Neural cell (in vitro differentiated cells): ENCODE measurements around the gene GSN. TPM values are rescaled to one million over a fixed set of nuclear protein-coding genes. Genes with fewer than 3 reads are reported as not detected.

ENCODE experiments used
- H2AFZ ChIP-seq: fragments of 200-600, 300-800 bp; sonication (generic), shearing (Covaris generic); 2 replicates; pipeline ENCODE4 v1.6.0; 2014; ENCODE audit warnings: low read depth, mild to moderate bottlenecking, antibody characterized with exemption, low read length, moderate library complexity
- H3F3A ChIP-seq: fragments of 200-600 bp; shearing (Covaris generic); 2 replicates; pipeline ENCODE4 v1.6.1; 2016; ENCODE audit warnings: mild to moderate bottlenecking, moderate library complexity, mixed read lengths, antibody characterized with exemption, low read length; ENCODE audit not compliant: insufficient read depth, poor library complexity, severe bottlenecking
- H3K27ac ChIP-seq: fragments of 200-600, 300-800 bp; sonication (generic), shearing (Covaris generic); 2 replicates; pipeline ENCODE4 v1.5.1; 2014; ENCODE audit warnings: mild to moderate bottlenecking, low read length, moderate library complexity
- H3K27me3 ChIP-seq: fragments of 300-800, 200-600 bp; sonication (generic), shearing (Covaris generic); 2 replicates; pipeline ENCODE4 v1.6.0; 2014; ENCODE audit warnings: mild to moderate bottlenecking, low read depth, low read length, moderate library complexity; ENCODE audit not compliant: insufficient read depth
- H3K36me3 ChIP-seq: fragments of 300-800, 200-600 bp; sonication (generic), shearing (Covaris generic); 2 replicates; pipeline ENCODE4 v1.5.1; 2014; ENCODE audit warnings: mild to moderate bottlenecking, antibody characterized with exemption, low read length, moderate library complexity; ENCODE audit not compliant: insufficient read depth
- H3K4me2 ChIP-seq: fragments of 300-800, 200-600 bp; sonication (generic), shearing (Covaris generic); 2 replicates; pipeline ENCODE4 v1.6.0; 2014; ENCODE audit warnings: mild to moderate bottlenecking, low read length
- H3K4me3 ChIP-seq: fragments of 300-800, 200-600 bp; sonication (generic), shearing (Covaris generic); 2 replicates; pipeline ENCODE4 v1.5.1; 2014; ENCODE audit warnings: mild to moderate bottlenecking, low read length, moderate library complexity
- H3K79me2 ChIP-seq: fragments of 200-600 bp; shearing (Covaris generic); replicated peaks from 2 replicates; pipeline ENCODE4 v1.6.0; 2014; ENCODE audit warnings: mild to moderate bottlenecking, low read length, moderate library complexity; ENCODE audit not compliant: insufficient read depth
- H3K9ac ChIP-seq: fragments of 300-800, 200-600 bp; sonication (generic), shearing (Covaris generic); 2 replicates; pipeline ENCODE4 v1.6.1; 2016; ENCODE audit warnings: mild to moderate bottlenecking, low read length, mixed read lengths
- H3K9me2 ChIP-seq: fragments of 200-600 bp; shearing (Covaris generic); 2 replicates; pipeline ENCODE4 v1.6.1; 2016; ENCODE audit warnings: mild to moderate bottlenecking, low read length, mixed read lengths; ENCODE audit not compliant: insufficient read depth
- H3K9me3 ChIP-seq: fragments of 200-600, 300-800 bp; sonication (generic), shearing (Covaris generic); 2 replicates; pipeline ENCODE4 v1.6.1; 2016; ENCODE audit warnings: mild to moderate bottlenecking, mixed run types, low read length, moderate library complexity, mixed read lengths
- H4K20me1 ChIP-seq: fragments of 200-600 bp; shearing (Covaris generic); 2 replicates; pipeline ENCODE4 v1.6.1; 2016; ENCODE audit warnings: mild to moderate bottlenecking, mixed run types; ENCODE audit not compliant: insufficient read depth
- EP300 ChIP-seq: fragments of 450-650 bp; conservative IDR thresholded peaks from 2 replicates; pipeline ENCODE4 v1.6.1; 2014; ENCODE audit warnings: antibody characterized with exemption, mild to moderate bottlenecking, moderate library complexity; ENCODE audit not compliant: poor library complexity, severe bottlenecking
- EZH2 ChIP-seq: fragments of 200-600, 300-800 bp; shearing (Covaris generic), sonication (generic); IDR thresholded peaks from 2 replicates; pipeline ENCODE4 v1.6.1; 2014; ENCODE audit warnings: antibody characterized with exemption, low read length, borderline replicate concordance, mild to moderate bottlenecking; ENCODE audit not compliant: insufficient read depth, poor library complexity, severe bottlenecking
- MXI1 ChIP-seq: fragments of 450-650 bp; conservative IDR thresholded peaks from 2 replicates; pipeline ENCODE4 v1.6.1; 2014; ENCODE audit warnings: antibody characterized with exemption, mild to moderate bottlenecking; ENCODE audit not compliant: poor library complexity, severe bottlenecking
- POLR2AphosphoS5 ChIP-seq: IDR thresholded peaks from 2 replicates; pipeline ENCODE4 v1.6.1; 2012
- RAD21 ChIP-seq: fragments of 450-650 bp; conservative IDR thresholded peaks from 2 replicates; pipeline ENCODE4 v1.6.1; 2014; ENCODE audit warnings: antibody characterized with exemption, mild to moderate bottlenecking, moderate library complexity
- REST ChIP-seq: IDR thresholded peaks from 2 replicates; pipeline ENCODE4 v1.6.1; 2012; ENCODE audit warnings: borderline replicate concordance
- SMC3 ChIP-seq: fragments of 450-650 bp; conservative IDR thresholded peaks from 2 replicates; pipeline ENCODE4 v1.6.1; 2014; ENCODE audit warnings: antibody characterized with exemption, mild to moderate bottlenecking, moderate library complexity; ENCODE audit not compliant: poor library complexity
- TAF1 ChIP-seq: IDR thresholded peaks from 2 replicates; pipeline ENCODE4 v1.6.1; 2012; ENCODE audit warnings: low read depth
- polyA plus RNA-seq: library from polyadenylated mRNA; depleted of rRNA; stranded (reverse); fragments of >200 nt; gene quantifications from 2 replicates; pipeline ENCODE4 v1.2.3, GENCODE V29; 2014
- TF ChIP-seq, protein P1 (sequence below): fragments of 450-650 bp; IDR thresholded peaks from 2 replicates; pipeline ENCODE4 v1.5.1; 2014; ENCODE audit warnings: antibody characterized with exemption, mild to moderate bottlenecking, moderate library complexity; ENCODE audit not compliant: poor library complexity, severe bottlenecking

Gene GSN
- polyA plus RNA-seq, 1 donor from 2014 or later, result 2.4 TPM

DNA sequence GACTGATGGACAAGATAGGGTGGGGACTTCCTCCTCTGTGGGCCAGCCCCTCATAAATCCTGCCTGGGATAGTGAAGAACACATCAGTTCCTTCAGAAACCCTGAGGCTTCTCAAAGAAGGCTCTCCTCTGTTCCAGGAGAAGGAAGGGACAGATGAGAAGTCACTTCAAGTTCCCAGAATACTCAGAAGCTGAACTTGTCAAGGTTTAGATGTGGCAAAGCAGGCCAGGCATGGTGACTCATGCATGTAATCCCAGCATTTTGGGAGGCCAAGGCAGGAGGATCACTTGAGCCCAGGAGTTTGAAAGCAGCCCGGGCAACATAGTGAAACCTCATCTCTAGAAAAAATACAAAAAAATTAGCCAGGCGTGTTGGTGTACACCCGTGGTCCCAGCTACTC lies 63.6 kb downstream of the GSN start:
- no peaks in the 10 kb centered on the region for H3K36me3 ChIP-seq
- H3K27ac ChIP-seq, result no peak overlapping the region
- no peaks in the 10 kb centered on the region for H4K20me1 ChIP-seq

GRCh38 chr9:121331992-121332685 lies 64.2 kb downstream of the GSN start:
- no peaks in the 10 kb centered on the region for H3K79me2 ChIP-seq
- no peaks in the 10 kb centered on the region for H3K9me3 ChIP-seq
- H3K27ac ChIP-seq, result no peak overlapping the region
- no peaks in the 10 kb centered on the region for H4K20me1 ChIP-seq
- H3F3A ChIP-seq, result no peaks in the 10 kb centered on the region
- H2AFZ ChIP-seq, result no peak overlapping the region
- no peak overlapping the region for H3K9ac ChIP-seq
- no peaks in the 10 kb centered on the region for H3K27me3 ChIP-seq
- H3K9me2 ChIP-seq, result no peaks in the 10 kb centered on the region
- no peak overlapping the region for H3K4me2 ChIP-seq
- H3K4me3 ChIP-seq, result no peak overlapping the region
- H3K36me3 ChIP-seq, result no peaks in the 10 kb centered on the region
- TF ChIP-seq REST (no peak), TAF1 (no peak), SMC3 (no peak), EZH2 (no peak), RAD21 (no peak), EP300 (no peak)
- TF ChIP-seq, protein P1, sequence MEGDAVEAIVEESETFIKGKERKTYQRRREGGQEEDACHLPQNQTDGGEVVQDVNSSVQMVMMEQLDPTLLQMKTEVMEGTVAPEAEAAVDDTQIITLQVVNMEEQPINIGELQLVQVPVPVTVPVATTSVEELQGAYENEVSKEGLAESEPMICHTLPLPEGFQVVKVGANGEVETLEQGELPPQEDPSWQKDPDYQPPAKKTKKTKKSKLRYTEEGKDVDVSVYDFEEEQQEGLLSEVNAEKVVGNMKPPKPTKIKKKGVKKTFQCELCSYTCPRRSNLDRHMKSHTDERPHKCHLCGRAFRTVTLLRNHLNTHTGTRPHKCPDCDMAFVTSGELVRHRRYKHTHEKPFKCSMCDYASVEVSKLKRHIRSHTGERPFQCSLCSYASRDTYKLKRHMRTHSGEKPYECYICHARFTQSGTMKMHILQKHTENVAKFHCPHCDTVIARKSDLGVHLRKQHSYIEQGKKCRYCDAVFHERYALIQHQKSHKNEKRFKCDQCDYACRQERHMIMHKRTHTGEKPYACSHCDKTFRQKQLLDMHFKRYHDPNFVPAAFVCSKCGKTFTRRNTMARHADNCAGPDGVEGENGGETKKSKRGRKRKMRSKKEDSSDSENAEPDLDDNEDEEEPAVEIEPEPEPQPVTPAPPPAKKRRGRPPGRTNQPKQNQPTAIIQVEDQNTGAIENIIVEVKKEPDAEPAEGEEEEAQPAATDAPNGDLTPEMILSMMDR, result no peak

More for the DNA sequence above, 63.6 kb downstream of the GSN start:
- H3K4me3 ChIP-seq, result no peak overlapping the region
- no peak overlapping the region for H3K4me2 ChIP-seq
- no peaks in the 10 kb centered on the region for H3F3A ChIP-seq
- H3K9ac ChIP-seq, result no peak overlapping the region
- TF ChIP-seq, protein P1, result no peak
- TF ChIP-seq POLR2AphosphoS5 (no peak), RAD21 (no peak), EZH2 (no peak), MXI1 (no peak), EP300 (no peak), REST (no peak), TAF1 (no peak), SMC3 (no peak)
- H3K9me3 ChIP-seq, result no peaks in the 10 kb centered on the region
- H3K27me3 ChIP-seq, result no peaks in the 10 kb centered on the region
- no peak overlapping the region for H2AFZ ChIP-seq
- no peaks in the 10 kb centered on the region for H3K9me2 ChIP-seq
- H3K79me2 ChIP-seq, result no peaks in the 10 kb centered on the region
